Smooth muscle cell (in vitro differentiated cells): ENCODE measurements around the gene LARP1. TPM values are rescaled to one million over a fixed set of nuclear protein-coding genes. Genes with fewer than 3 reads are reported as not detected.

ENCODE experiments used
- DNase-seq: peaks from one replicate; lab custom pipeline; 2025; ENCODE audit not compliant: unreplicated experiment; lab: John Stamatoyannopoulos, UW
- H2AFZ ChIP-seq: fragments of 200-600 bp; sonication (generic); 2 replicates; pipeline ENCODE4 v1.6.0; 2016; ENCODE audit warnings: antibody characterized with exemption, low read depth, mild to moderate bottlenecking
- H3F3A ChIP-seq: fragments of 200-600 bp; sonication (generic); 2 replicates; pipeline ENCODE4 v1.6.0; 2017; ENCODE audit warnings: antibody characterized with exemption, low read depth
- H3K27ac ChIP-seq: fragments of 200-600 bp; sonication (generic); 2 replicates; pipeline ENCODE4 v1.5.1; 2016; ENCODE audit warnings: low read depth, mild to moderate bottlenecking
- H3K27me3 ChIP-seq: fragments of 200-600 bp; sonication (generic); 2 replicates; pipeline ENCODE4 v1.6.1; 2016; ENCODE audit warnings: low read depth, mild to moderate bottlenecking
- H3K36me3 ChIP-seq: fragments of 200-600 bp; sonication (generic); 2 replicates; pipeline ENCODE4 v1.5.1; 2016; ENCODE audit warnings: low read depth
- H3K4me1 ChIP-seq: fragments of 200-600 bp; sonication (generic); 2 replicates; pipeline ENCODE4 v1.5.1; 2016; ENCODE audit warnings: low read depth
- H3K4me2 ChIP-seq: fragments of 200-600 bp; sonication (generic); 2 replicates; pipeline ENCODE4 v1.6.0; 2016; ENCODE audit warnings: mild to moderate bottlenecking
- H3K4me3 ChIP-seq: fragments of 200-600 bp; sonication (generic); 2 replicates; pipeline ENCODE4 v1.5.1; 2016; ENCODE audit warnings: mild to moderate bottlenecking
- H3K79me2 ChIP-seq: fragments of 200-600 bp; sonication (generic); 2 replicates; pipeline ENCODE4 v1.6.0; 2016; ENCODE audit warnings: low read depth, mild to moderate bottlenecking
- H3K9ac ChIP-seq: fragments of 200-600 bp; sonication (generic); 2 replicates; pipeline ENCODE4 v1.6.0; 2016; ENCODE audit warnings: low read depth
- H3K9me3 ChIP-seq: fragments of 200-600 bp; sonication (generic); replicated peaks from 2 replicates; pipeline ENCODE4 v1.5.1; 2016; ENCODE audit warnings: low read depth
- H4K20me1 ChIP-seq: fragments of 200-600 bp; sonication (generic); 2 replicates; pipeline ENCODE4 v1.6.0; 2016; ENCODE audit warnings: low read depth
- WGBS: methylation state at CpG from one replicate; pipeline ENCODE4 v1.1.7; 2016; ENCODE audit warnings: low lambda C conversion rate; 5-methylcytosine and 5-hydroxymethylcytosine counted together
- polyA plus RNA-seq: library from polyadenylated mRNA; unstranded; fragments of >200 nt; fragmentation: Nextera tagmentation; extraction: Ambion mirVana; gene quantifications from 2 replicates; pipeline ENCODE4 v1.2.1, GENCODE V29; 2016
- total RNA-seq: library from RNA; depleted of rRNA; stranded (reverse); fragments of >200 nt; gene quantifications from 2 replicates; pipeline ENCODE4 v1.2.3, GENCODE V29; 2014
- TF ChIP-seq, protein P1 (sequence below): fragments of 200-600 bp; sonication (generic); IDR thresholded peaks from 2 replicates; pipeline ENCODE4 v1.5.1; 2017; ENCODE audit warnings: borderline replicate concordance, mild to moderate bottlenecking, antibody characterized with exemption; ENCODE audit not compliant: insufficient read depth, poor library complexity, severe bottlenecking

LARP1 gene
- total and polyA plus RNA-seq, 2 experiments from 2014 or later: 31.3 to 44.9 TPM

GRCh38 chr5:154722097-154722496 lies 33.1 kb upstream of the LARP1 start:
- H3K36me3 ChIP-seq: no peaks in the 10 kb centered on the region
- H3K4me1 ChIP-seq: peaks cover 11% of the 10 kb centered on the region
- WGBS: 71% methylated on average over 4 of the region's 4 CpGs
- H3K27ac ChIP-seq: no peak overlapping the region
- H3K79me2 ChIP-seq: no peaks in the 10 kb centered on the region
- H3K9me3 ChIP-seq: no peaks in the 10 kb centered on the region
- no peak overlapping the region for H3K4me2 ChIP-seq
- H3F3A ChIP-seq: no peaks in the 10 kb centered on the region
- H2AFZ ChIP-seq: no peak overlapping the region
- H3K27me3 ChIP-seq: no peaks in the 10 kb centered on the region
- TF ChIP-seq, protein P1, sequence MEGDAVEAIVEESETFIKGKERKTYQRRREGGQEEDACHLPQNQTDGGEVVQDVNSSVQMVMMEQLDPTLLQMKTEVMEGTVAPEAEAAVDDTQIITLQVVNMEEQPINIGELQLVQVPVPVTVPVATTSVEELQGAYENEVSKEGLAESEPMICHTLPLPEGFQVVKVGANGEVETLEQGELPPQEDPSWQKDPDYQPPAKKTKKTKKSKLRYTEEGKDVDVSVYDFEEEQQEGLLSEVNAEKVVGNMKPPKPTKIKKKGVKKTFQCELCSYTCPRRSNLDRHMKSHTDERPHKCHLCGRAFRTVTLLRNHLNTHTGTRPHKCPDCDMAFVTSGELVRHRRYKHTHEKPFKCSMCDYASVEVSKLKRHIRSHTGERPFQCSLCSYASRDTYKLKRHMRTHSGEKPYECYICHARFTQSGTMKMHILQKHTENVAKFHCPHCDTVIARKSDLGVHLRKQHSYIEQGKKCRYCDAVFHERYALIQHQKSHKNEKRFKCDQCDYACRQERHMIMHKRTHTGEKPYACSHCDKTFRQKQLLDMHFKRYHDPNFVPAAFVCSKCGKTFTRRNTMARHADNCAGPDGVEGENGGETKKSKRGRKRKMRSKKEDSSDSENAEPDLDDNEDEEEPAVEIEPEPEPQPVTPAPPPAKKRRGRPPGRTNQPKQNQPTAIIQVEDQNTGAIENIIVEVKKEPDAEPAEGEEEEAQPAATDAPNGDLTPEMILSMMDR: no peak
- DNase-seq: no peak
- no peaks in the 10 kb centered on the region for H4K20me1 ChIP-seq
- H3K4me3 ChIP-seq: no peak overlapping the region
- H3K9ac ChIP-seq: no peak overlapping the region

DNA sequence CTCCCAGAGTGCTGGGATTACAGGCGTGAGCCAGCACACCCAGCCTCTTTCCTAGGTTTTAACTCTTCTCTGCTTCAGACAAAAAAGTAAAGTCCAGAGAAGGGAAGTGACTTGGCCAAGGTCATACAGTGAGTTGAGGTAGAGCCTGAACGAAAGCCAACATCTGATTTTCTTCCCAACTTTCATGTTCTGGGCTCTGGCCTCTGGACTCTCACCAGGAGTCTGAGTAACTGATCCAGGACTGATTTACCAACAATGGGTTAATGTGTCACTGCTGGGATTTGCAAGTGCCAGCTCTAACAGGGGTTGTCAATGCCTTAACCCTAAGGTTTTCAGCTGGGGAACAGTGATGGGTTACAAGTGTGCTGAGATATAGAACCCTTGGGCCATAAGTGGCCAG lies 32.2 kb upstream of the LARP1 start:
- Histone ChIP-seq H3K4me1 (peaks cover 11% of the 10 kb centered on the region), H3K27me3 (no peaks in the 10 kb centered on the region), H3K9ac (no peak overlapping the region), H3K79me2 (no peaks in the 10 kb centered on the region), H3K4me2 (no peak overlapping the region), H2AFZ (no peak overlapping the region), H3K36me3 (no peaks in the 10 kb centered on the region), H4K20me1 (no peaks in the 10 kb centered on the region), H3K9me3 (no peaks in the 10 kb centered on the region), H3K4me3 (no peak overlapping the region), H3F3A (no peaks in the 10 kb centered on the region), H3K27ac (no peak overlapping the region)
- TF ChIP-seq, protein P1: no peak
- no peak for DNase-seq
- 97% methylated on average over 2 of the region's 2 CpGs for WGBS

DNA sequence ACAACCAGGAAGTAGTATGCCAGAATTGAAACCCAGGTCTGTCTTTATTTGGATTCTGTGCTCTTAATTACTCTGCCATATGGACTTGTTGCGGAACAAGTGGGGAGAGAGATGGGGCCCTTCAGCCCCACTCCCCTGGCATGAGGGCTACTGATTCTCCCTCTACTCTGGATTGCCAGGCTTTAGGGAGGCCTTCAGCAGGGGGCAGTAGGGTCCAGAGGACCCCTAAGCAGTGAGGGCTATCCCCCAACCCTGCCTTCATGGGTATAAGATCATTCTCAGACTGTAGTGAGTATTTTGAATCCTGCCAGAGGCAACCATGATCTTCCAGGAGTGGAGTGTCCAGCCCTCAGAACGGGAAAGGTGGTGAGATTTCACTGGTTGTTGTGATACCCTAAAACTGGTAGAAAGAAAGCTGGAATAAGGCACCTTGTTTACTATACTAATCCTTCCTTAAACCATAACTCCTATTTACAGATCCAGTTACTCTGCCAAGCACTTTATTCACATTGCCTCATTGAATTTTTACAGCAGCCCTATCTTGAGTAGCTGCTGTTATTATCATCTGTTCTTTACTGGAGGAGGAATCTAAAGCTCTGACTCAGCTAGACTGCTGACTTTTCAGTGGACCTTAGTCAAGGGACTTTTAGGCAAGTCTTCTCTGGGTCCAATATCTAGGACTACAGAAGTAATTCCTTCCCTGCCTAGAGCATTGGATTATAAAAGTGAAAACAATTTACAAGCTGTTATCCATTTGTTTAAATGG lies 31.3 kb upstream of the LARP1 start:
- no peak for DNase-seq
- TF ChIP-seq, protein P1: no peak
- no peak overlapping the region for H2AFZ ChIP-seq
- H3K9ac ChIP-seq: no peak overlapping the region
- peaks cover 11% of the 10 kb centered on the region for H3K4me1 ChIP-seq
- no peaks in the 10 kb centered on the region for H3F3A ChIP-seq
- H3K4me2 ChIP-seq: no peak overlapping the region
- H3K27ac ChIP-seq: peak overlapping the region; percentile 30
- H3K36me3 ChIP-seq: no peaks in the 10 kb centered on the region
- no peaks in the 10 kb centered on the region for H3K79me2 ChIP-seq
- H3K9me3 ChIP-seq: no peaks in the 10 kb centered on the region
- H4K20me1 ChIP-seq: no peaks in the 10 kb centered on the region
- WGBS: 30% methylated on average over 2 of the region's 2 CpGs
- no peaks in the 10 kb centered on the region for H3K27me3 ChIP-seq
- H3K4me3 ChIP-seq: no peak overlapping the region

DNA sequence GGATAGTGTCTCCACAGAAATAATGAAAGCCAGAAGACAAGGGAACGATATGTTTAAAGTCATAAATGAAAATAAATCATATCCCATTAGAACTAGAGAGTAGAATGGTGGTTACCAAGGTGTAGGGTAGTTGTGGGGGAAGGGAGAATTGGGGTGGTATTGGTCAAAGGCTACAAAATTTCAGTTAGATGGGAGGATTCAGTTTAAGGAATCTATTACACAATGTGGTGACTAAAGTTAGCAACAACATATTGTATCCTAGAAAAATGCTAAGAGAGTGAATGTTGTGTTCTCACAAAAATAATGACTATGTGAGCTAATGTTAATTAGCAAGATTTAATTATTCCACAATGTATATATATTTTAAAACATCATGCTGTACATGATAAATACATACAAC lies 27.8 kb upstream of the LARP1 start:
- Histone ChIP-seq H3K27ac (no peak overlapping the region), H3K4me3 (no peak overlapping the region), H3K27me3 (no peaks in the 10 kb centered on the region), H3K36me3 (no peaks in the 10 kb centered on the region), H3K9ac (no peak overlapping the region), H4K20me1 (no peaks in the 10 kb centered on the region), H3K79me2 (no peaks in the 10 kb centered on the region), H2AFZ (no peak overlapping the region), H3F3A (no peaks in the 10 kb centered on the region), H3K9me3 (no peaks in the 10 kb centered on the region), H3K4me1 (peaks cover under 1% of the 10 kb centered on the region), H3K4me2 (no peak overlapping the region)
- no peak for DNase-seq
- TF ChIP-seq, protein P1: no peak
- 97% methylated on average over 1 of the region's 1 CpG for WGBS
